ENCODE measurements around the gene TANGO2. TPM values are rescaled to one million over a fixed set of nuclear protein-coding genes. Genes with fewer than 3 reads are reported as not detected.

The TANGO2 gene
- total RNA-seq, 1 donor from 2014 or later, result 39.1 TPM

DNA sequence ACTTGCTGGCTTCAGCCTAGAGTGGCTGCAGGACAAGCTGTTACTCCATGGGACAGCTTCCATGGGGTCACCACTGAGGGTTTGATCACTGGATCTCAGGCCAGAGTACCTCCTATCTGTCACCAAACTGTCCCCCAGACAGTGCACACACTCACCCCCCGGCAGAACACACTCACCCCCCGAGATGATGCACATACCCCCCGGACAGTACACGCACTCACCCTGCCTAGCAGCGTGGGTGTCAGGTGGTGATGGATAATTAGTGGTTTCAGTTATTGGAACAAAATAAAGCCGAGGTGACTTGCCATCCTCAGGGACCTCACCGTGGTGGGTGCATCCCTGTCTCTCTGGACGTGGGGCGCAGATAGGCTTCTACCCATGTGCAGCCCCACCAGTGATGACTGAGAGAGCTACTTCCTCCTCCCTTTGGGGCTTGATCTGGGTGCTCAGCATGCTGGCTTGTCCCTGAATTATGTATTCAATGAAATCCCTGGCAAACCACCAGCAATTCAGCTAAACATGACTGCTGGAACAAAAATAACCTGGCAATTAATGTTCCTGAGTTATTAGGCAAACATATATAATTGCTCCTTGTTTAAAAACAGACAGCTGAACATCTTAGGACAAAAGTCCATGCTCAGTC is 18.9 kb downstream of the TANGO2 start:
- intact Hi-C loops (cut with micrococcal nuclease), result no loop called here

DNA sequence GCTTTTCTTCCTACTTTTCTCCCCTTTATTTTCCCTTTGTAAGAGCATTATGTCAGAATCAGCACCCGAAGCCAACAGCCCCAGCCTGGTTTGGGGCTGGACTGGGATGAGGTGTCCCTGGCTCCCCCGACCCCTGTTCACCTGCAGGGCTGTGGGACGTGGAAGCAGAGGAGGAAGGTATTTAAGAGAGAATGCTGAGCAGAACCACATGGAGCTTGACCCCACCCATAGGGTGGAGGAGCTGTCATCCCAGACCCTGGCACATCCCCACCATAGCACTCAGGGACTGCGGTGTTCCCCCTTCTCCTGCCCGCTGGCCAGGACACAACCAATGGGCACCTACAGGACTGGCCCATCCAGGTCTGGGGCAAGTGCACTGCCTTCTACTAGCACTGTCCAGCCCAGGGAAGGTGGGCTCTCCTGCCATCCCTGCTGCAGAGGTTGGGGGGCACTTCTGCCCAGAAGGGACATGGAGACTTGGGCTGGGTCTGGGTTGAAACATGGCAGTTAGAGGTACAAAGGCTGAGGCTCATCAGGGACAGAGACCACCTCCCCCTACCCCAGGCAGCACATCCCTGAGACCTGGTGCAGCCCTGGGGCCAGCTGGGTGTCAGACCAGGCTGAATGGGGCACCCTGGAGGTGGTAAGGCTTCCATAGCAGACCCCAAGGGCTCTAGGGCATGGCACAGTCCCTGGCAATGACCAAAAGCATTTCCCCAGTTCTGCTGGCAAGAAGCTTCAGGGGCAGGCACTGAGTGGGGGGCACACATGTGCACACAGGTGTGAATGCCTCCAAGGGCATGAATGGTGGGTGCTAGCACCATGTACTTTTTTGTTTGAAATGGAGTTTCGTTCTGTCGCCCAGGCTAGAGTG is 19.7 kb downstream of the TANGO2 start:
- intact Hi-C loops (cut with micrococcal nuclease), result no loop called here

DNA sequence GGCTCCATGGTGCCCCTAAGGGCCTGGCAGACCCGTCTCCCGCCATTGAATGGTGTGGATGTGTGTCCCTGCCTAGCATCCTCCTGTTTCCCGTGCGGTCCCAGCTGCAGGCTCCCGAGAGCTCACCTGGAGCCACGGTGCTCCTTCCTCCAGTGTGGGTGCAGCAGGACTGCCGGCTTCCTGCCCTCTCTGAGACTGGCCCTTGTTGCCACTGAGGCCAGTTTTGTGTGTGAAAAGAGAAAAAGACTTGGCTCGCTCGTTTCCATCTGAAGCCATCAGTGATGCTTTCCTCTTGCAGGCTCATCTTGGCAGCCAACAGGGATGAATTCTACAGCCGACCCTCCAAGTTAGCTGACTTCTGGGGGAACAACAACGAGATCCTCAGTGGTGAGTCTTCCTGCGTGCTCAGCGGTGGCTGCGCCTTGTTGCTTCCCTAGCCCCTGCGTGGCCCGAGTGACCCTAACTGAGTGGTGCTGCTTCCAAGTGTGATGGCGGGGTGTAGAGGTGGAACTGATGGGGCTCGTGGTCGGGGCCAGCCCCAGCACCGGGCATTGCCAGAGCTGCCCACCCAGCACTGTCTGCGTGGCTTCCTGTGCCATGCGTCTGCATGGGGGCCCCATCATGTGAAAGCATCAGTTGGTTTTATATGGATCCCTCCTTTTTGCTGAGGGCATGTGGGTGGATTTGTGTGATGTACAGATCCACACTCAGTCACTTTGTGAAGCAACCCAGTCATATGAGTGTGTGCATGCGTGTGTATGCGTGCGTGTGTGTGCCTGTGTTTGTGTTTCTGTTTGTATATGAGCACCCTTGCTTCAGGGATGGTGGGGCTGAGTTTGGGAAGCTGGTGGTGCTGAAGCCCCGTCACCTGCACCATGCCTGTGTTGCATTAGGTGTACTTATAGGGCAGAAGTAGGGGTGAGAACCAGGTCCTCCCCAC is 22.4 kb downstream of the TANGO2 start:
- intact Hi-C loops (cut with micrococcal nuclease), result no loop called here

DNA sequence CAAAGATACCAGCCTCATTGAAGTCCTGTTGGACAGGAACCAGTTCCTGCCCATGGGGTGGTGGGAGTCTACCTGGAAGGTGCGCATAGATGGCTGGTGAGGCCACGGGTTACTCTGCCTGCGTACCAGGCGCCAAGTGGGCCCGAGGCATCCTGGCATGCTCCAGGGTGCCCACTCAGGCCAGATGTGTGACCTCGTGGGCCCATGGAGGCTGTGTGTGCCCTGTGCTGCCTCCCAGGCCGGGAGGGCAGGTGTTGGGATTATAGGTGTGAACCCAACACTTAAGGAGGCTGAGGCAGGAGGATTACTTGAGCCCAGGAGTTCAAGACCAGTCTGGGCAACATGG is 23.1 kb downstream of the TANGO2 start:
- intact Hi-C loops (cut with micrococcal nuclease), result no loop called here

DNA sequence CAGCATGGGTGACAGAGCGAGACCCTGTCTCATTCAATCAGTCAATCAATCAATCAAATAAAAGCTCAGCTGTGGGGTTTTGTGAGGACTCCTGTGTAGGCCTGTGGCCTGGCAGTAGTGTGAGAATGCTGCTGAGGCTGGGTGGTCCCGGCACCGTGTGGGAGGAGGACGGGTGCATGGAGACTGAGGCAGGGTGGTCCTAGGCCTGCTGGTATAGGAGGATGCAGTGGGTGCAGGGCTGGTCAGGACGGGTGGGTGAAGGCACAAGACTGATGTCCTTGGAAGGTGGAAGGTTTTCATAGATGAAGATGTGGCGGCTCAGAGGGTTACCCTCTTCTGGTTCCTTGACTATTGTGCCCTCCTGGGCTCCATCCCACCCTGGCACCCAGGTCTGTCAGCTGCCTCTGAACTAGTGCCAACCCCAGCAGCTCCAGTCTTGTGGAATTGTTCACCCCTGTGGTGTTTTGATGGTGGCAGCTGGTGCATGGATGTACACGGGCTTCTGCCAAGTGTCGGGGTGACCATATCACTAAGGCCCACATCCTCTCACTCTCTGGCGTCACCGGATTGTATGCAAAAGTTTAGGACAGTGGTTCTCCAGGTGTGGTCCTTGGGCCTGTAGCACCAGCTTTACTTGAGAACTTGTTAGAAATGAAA is 23.7 kb downstream of the TANGO2 start:
- intact Hi-C loops (cut with micrococcal nuclease), result no loop called here

DNA sequence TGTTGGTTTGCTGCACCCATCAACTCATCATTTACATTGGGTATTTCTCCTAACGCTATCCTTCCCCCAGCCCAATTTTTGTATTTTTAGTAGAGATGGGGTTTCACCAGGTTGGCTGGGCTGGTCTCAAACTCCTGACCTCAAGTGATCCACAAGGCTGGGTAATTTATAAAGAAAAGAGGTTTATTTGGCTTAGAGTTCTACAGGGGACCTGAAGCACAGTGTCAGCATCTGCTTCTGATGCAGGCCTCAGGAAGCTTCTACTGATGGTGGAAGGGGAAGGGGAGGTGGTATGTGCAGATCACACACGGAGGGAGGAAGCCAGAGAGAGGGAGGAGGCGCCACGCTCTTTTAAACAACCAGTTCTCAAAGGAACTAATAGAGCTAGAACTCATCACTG is 25.8 kb downstream of the TANGO2 start:
- intact Hi-C loops (cut with micrococcal nuclease), result no loop called here

DNA sequence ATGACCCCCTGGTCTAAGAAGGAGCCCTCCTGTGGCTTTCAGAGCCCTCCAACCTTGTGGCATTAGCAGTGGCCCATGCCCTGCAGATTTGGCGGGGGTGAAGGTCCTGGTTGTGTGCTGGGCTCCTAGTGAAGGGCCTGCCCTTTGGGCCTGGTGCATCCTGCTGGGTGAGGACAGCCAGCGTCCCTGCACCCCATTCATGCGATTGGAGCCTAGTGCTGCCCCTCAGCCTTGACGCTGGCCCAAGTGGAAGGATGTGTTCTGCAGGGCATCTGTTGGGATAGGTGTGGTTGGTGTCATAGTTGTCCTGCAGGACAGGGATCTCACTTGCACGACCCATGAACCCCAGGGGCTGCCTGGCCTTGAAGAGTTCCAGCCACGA is 31.0 kb downstream of the TANGO2 start:
- intact Hi-C loops (cut with micrococcal nuclease), result no loop called here

DNA sequence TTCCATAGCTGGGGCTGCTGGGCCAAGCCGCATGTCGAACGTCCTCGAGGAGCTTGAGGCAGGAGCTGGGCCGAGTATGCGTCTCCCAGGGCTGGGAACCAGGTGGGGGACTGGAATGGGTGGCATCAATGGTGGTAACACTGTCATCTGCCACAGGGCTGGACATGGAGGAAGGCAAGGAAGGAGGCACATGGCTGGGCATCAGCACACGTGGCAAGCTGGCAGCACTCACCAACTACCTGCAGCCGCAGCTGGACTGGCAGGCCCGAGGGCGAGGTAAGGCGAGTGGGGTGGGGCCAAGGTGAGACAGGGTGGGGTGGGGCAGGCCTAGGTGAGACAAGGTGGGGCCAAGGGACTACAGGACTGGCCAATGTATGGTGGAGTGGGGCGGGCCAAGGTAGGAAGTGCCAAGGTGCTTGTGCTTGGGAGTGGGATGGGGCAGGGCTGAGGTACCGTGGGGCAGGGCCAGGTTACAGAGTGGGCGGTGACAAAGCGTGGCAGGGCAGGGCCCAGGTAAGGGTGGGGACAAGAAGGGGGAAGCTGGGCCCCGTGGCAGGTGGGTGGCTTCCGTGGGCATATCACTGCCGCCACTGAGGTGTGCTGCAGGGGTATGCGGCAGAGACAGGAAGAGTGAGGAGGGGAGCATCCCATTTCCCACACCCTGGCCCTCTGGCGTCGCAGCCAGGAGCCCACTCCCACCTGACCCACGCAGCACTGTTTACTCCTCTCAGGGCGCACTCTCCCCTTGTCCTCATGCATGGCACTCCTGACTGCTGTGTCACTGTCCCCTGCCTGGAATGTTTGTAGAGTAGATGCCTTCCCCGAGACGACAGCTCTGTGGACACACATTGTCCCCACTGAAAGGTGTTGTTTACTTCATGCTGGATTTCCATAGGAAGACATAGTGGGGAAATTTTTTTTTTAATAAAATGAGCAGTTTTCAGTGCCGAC is 31.7 kb downstream of the TANGO2 start:
- intact Hi-C loops (cut with micrococcal nuclease), result no loop called here

DNA sequence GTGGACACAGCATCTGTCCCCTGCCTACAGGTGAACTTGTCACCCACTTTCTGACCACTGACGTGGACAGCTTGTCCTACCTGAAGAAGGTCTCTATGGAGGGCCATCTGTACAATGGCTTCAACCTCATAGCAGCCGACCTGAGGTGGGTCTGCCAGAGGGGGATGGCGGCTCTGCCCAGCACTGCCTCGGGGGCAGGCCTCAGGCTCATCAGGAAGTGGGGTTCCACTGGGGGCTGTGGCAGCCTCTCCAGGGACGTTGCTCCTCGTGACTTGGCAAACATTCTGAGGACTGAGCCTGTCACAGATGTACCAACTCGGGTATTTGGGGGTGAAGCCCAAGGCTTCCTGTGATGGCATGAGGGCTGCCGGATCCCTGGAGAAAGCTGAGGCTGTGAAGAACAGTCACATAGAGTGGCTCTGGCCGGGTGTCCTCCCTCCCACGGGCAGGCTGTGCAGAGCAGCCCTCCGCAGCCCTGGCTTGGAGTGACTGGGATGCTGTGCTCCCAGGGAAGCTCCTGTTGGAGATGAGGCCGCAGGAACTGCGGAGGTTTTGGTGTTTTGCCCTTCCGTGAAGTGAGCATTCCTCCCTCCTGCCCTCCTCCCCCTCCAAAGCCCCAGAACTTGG is 32.6 kb downstream of the TANGO2 start:
- intact Hi-C loops (cut with micrococcal nuclease), result no loop called here

DNA sequence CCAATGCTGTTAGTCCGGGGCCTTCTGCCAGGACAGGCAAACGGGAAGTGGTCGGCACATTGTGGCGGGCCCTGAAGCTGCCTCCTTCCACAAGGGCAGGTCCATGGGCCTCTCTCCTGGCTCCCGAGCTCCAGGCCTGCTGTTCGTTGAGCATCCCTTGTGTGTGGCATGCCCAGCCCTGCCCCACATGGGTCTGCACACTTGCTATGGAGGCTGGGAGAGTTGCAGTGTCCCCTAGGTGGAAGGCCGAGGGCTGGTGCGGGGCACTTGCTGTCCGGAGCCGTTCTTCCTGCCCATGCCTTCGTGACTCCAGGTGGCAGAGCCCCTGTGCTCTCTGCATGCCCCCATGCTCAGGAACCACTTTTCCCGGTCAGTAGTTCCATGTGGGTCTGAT is 33.1 kb downstream of the TANGO2 start:
- intact Hi-C loops (cut with micrococcal nuclease), result no loop called here

DNA sequence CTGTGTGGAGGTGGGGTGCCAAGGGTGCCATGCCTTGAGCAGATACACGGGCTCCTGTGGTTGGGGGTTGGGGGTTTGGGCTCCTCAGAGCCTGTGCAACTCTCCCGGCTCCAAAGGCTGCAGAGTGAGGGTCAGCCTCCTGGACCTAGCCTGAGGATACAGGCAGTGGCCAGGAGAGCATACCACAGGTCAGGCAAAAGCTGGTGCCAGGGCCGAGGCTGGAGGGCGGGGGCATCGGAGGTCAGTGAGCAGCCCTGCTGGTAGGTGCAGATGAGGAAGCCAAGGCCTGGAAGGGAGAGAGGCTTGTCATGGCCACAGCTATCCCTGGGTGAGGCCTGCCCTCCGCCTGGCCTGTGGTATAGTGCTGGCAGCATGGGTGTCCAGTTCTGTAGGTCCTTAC is 33.6 kb downstream of the TANGO2 start:
- intact Hi-C loops (cut with micrococcal nuclease), result no loop called here

DNA sequence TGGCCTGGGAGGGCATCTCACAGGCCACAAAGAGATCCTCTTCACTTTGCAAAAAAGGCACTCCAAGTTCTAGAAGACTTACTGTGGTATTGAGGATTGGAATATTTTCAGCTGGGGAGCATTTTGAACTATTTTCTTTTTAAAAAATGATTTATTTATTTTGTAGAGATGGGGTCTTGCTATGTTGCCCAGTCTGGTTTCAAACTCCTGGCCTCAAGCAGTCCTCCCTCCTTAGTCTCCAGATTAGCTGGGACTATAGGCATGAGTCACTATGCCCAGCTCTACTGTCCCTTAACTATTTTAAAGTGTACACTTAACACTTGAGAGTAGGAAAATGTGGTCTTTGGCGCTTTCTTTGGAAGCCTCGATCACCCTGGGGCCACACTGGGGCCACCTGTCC is 34.2 kb downstream of the TANGO2 start:
- intact Hi-C loops (cut with micrococcal nuclease), result no loop called here

DNA sequence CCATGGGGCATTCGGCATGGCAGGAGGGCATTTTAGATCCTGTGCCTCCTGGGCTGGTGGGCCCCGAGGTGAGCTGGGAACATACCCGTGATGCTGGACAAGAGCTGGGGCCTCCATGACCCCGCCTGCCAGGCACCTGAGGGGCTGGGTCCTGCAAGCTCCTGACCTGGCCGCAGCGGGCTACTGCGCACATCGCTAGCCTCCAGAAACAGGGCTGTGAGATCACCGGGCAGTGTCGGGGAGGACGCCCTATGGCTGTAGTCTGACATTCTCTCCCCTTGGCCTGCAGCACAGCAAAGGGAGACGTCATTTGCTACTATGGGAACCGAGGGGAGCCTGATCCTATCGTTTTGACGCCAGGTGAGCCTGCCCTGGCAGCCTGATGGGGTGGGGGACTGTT is 34.7 kb downstream of the TANGO2 start:
- intact Hi-C loops (cut with micrococcal nuclease), result no loop called here

DNA sequence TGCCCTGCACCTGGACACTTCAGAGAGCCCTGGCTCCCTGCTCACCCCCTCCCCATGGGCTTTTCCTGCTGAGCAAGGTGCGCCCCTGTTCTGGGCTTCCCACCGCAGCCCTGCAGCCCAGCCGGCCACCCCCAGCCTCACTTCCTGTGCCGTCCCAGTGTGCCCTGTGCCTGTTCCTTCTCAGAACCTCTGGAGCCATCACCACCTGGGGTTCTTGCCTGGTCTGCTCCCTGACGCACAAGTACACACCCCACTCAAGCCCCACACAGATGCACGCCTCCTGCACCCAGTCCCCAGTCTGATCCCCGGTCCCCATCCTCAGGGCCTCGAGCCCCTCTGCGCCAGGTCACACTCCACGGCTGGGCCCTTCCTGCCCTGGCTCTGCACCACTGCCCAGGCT is 35.3 kb downstream of the TANGO2 start:
- intact Hi-C loops (cut with micrococcal nuclease), result no loop called here

DNA sequence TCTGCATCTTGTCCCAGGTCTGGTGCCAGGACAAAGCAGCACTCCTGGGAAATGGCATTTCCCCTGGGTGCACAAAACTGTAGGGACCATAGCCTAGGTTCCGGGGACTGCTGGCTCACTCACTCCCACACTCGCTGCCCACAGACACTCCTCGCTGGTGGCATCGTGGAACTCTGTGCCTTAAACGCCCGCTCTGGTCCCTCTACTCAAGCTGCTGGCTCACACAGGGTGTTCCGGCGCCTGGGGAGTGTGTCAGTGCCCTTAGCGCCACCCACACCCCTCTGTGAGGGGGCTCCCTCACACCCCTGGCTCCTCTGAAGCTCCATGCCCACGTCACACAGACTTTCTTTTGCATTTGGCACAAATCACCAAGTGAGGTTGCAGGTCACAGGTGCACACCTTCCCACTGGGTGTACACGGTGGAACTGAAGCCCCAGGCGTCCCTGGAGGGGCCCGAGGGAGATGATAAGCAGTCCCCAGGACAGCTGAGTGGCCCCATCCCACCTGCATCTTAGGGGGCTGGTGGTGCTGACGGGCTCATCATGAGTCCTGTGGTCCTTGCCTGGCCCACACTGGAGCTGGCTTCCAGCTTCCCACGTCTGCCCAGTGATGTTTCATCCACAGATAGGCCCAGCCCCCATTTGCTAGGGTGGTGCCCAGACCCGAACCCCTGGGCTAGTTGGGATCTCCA is 35.9 kb downstream of the TANGO2 start:
- intact Hi-C loops (cut with micrococcal nuclease), result no loop called here

DNA sequence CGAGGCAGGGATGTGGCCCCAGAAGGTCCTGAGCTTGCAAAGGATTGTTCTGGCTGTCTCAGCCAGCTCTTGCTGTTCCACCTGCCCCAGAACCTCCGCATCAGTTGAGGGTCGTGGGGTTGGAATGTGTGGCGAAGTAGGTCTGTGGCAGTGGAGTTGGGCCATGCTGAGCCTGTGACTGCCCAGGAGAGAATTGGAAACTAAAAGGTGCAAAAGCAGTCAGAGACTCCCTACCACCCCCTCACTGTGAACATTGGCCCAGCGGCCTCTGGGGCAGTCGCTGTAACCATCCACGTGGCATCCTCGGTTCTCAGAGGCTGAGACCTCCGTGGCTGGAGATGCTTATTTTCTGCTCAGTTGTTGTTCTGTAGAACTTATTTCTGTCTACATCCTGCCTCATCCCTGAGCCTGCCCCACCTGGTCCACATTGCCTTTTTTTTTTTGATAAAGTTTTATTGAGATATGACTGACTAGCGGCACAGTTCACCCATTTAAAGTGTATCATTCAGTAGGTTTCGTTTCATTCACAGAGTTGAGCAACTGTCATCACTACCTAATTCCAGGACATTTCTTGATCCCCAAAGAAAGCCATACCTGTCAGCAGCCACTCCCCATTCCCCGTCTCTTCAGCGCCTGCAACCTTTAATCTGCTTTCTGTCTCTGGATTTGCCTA is 36.8 kb downstream of the TANGO2 start:
- intact Hi-C loops (cut with micrococcal nuclease), result no loop called here

DNA sequence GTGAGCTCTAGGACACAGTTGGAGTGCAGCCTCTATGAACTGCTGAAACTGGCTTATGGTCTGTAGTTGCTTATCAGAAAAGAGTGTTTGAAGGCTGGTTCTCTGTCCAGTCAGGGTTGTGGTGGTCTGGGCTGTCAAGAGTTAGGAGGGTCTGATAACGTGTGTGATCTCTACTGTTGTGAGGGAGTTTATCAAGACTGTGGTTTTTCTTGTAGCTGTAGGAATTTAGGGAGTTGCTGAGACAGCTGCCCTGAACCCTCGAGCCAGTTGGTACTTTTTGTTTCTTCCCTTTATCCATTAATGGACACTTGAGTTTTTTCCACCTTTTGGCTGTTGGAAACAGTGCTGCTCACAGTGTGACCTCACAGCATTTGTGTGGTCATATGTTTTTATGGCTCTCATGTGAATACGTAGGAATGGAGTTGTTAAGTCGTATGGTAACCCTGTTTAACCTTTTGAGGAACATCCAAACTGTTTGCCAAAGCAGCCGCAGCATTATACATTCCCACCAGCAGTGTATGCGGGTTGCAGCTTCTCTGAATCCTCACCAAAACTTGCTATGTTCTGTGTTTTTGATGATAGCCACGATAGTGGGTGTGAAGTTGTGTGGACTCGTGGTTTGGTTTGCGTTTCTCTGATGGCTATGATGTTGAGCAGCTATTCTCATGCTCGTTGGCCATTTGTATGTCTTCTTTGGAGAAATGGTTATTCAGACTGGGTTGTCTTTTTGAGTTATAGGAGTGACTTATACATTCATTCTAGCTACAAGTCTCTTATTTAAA is 38.3 kb downstream of the TANGO2 start:
- intact Hi-C loops (cut with micrococcal nuclease), result no loop called here

Data from T-helper 2 cell treated with Interferon-gamma antibody and Interleukin-4, amounts not matched to agents 100 ng/mL and 5 ng/mL, for 36 hours (primary cell).